NCI-H2171 (cell line): ENCODE results near the gene FAXDC2.

Experiments
- DNase-seq: peaks from one replicate; lab custom pipeline; 2025; lab: John Stamatoyannopoulos, UW

FAXDC2 gene

DNA sequence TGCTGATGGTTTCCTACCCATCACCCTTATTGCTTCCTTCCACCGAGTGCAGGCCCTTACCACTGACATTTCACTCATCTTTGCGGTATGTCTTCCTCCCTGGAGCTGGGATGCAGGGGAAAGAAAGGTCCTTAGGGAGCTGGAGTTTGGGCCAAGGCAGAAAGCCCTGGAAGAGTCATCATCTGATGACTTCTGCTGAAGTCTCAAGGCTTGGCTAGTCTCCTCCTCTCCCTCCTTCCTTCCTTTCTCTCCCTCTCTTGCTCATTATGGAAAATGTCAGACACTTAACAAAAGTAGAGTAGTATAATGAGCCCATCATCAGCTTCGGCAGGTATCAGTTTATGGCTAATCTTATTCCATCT, 55.2 kb downstream of the FAXDC2 start:
- DNase-seq: no peak

DNA sequence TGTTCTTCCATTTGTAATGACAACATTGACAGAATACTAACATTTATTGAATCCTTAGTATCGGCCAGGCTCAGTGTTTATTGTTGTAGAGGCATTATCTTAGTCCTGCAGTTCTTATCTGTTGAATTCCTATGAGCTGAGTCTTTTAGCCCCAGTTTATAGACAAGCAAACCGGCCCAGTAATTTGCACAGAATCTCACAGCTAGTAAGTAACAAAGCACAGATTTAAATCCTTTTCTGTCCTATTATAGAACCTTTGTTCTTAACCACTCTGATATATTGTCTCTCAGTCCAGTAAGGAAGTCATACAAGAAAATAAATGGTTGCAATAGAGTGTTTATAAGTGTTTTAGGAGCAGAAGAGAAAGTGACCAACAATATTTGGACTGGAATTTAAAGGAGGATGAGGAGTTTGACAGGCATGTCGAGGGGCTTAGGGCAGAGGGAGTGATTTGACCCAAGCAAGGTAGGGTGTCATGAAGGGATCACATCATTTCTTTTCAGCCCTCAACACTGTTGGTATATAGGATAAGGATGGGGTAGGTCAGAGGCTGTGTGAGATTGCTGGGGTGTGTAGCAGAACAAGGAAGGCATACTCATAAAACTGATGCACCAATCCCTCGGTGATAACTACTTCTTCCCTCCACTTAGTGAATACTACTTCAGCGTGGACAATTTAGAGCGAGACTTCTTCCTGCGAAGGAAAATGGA, 55.7 kb downstream of the FAXDC2 start:
- no peak for DNase-seq

DNA sequence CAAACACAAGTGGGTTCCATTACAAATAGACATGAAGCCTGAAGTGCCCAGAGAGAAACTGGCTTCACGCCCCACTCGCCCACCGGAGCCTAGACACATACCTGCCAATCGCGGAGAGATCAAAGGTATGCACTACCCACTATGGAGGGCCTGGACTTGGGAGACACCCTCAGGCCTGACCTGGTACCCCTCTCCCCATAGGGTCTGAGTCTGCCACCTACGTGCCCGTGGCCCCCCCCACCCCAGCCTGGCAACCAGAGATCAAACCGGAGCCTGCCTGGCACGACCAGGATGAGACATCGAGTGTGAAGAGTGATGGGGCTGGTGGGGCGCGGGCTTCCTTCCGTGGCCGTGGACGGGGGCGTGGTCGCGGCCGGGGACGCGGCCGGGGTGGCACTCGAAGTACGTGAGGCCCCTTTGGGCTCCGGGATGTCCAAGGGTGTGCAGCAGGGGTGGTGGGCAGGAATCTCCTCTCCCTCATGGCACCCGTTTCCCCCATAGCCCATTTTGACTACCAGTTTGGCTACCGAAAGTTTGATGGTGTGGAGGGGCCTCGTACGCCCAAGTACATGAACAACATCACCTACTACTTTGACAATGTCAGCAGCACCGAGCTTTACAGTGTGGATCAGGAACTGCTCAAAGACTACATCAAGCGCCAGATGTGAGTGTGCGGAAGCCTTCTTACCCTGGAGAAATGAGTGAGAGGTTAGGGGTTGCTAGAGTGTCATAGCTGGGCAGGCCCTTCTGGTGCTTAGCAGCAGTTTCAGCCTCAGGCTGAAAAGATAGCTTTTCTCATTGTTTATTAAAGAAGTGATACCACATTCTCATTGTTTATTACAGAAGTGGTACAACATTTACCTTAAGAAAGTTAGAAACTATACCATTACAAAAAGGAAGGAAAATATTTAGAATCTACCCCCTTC, 56.5 kb downstream of the FAXDC2 start:
- no peak for DNase-seq

DNA sequence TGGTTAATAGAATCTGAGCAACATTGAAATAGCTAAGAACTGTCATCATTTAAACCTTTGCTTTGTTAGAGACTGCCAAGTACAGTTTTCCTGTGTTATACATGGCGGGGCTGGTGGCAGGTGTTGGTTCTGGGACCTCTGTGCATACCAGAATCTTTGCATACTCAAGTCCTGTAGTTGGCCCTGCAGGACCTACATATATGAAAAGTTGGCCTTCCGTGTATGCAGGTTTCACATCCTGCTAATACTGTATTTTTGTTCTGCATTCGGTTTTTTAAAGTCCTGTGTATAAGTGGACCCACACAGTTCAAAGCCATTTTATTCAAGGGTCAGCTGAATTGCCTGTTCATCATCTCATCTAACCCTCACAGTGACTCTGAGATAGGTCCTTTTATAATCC, 58.9 kb downstream of the FAXDC2 start:
- no peak for DNase-seq

DNA sequence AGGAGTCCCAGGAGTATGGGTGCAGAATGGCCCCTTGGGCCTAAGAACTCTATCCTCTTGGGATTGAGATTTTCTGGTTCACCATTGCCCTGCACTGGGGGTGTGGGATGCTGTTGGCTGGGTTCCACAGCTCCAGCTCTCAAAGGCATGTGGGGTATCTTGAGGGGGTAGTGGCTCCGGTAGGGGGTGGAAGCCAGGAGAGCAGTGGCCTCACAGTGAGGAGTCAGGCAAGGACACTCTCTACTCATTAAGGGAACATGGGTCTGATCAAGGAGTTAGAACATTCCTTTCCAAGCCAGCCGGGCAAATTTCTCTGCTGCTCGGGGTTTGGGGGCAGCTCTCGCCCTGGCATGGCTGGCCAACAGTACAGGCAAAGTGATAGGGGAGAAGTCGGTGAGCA, 62.2 kb downstream of the FAXDC2 start:
- no peak for DNase-seq

DNA sequence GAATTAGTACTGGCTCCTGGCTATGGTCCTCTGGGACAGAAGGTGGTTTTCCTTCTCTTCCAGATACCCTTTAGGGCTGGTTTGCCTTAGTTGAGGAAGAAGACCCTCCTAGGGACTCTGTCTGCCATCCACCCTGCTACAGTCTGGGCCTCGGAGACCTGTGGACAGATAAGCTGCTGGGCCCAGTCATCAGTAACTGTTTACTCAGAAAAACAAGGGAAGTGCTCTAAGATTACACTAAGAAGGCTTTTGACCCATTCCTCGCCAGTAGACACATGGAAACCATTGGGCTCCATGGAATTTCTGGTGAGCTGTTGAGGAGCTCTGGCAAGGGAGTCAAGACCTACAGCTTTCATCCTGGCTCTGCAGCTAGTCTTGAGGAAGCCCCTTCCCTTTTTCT, 64.0 kb downstream of the FAXDC2 start:
- no peak for DNase-seq

DNA sequence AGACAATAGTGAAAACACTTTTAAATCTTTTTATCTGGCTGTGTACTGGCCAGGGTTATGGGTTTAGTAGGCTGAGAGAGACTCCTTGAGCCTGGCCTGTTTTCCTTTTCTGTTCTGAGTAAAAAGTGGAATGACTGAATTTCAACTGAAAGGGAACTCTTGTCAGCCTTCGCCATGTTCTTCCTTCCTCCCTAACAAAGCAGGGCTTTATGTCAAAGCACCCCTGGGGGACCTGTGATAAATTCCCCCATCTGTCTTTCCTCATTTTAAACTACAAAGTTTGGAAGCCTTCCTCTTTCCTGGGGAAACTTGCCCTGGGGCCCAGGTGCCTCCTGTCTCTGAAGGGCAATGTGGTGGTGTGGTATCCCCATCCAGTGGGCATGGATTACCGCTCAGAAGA, 65.5 kb downstream of the FAXDC2 start:
- no peak for DNase-seq

DNA sequence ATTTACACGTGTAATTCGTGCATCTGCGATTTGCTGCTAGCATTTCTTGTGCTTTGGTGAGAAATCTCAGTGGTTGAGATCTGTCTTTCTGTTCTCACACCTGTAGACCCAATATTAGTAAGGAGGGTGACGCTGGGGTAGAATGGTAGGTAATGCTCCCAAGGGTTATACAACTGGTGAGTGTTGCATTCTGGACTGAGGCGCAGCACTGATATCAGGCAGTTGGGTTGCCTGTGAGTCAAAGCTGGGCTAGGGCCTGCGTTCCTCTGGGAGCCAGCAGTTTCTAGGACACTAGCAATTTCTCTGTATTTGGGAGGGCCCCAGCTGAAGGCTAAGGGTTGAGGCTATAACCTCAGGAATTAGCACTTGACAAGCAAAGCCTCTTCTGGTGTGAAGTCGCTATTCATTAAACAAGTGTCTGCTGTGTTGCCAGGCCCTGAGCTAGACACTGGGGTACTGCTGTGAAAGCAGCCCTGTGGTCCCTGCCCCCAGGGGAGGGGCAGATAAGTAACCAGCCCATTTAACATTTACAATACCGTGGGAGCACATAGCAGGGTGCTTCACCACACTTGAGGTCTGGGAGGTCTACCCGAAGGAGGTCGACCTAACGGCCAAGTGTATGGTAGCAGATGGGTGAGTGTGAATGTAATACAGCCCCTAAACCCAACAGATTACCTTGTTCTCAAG, 66.5 kb downstream of the FAXDC2 start:
- DNase-seq: no peak

DNA sequence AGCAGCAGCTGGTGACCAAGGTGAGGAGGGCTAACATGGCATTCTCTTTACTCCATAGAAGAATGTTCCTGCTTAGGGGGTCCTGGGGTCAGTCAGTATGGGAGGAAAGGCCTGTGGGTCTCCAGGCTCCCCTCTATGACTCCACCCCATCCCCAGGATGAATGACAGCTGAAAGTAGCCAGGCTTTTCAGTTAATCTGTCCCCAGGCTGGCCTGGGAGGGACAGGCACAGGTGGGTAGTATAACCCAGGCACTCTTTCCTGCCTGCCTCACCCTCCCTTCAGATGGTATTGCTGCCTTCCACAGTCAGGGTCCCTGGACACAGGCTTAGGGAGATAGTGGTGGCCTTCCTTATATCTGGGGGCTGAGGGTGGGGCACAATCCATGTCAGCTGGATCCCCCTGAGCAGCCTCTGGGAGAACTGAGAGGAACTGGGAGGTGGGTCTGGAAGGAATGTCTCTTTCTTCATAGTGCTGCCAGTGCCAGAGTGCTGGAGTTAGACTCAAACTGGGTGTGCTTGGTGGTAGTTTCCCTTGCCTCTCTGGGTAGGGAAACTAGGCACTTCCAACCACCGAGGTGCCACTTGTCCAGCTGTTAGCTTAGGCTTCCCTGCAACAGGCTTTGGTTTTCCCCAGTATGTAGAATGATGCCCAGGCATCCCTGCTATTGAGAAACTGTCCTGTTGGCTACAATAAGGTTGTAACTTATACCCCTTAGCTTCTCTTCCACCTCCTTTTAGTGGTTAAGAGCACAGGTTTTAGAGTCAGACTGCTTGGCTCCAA, 67.4 kb downstream of the FAXDC2 start:
- DNase-seq: no peak

DNA sequence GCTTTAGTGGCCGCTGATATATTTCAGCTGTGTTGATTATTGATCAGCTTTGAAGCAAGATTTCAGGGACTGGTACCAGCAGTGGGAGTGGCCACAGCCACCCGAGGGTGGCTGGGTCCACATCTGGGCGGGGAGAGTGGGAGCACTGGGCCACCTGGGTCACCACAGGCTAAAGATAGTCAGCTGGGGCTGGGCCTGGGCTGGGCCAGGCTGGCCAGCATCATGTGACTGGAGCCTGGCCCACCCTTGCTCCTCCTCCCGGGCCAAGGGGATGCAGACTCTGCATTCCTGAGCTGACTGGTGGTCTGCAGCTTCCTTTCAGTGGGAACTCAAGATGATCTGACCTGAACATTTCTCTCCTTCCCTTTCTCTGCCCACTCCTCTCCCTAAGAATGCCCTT, 68.1 kb downstream of the FAXDC2 start:
- no peak for DNase-seq

DNA sequence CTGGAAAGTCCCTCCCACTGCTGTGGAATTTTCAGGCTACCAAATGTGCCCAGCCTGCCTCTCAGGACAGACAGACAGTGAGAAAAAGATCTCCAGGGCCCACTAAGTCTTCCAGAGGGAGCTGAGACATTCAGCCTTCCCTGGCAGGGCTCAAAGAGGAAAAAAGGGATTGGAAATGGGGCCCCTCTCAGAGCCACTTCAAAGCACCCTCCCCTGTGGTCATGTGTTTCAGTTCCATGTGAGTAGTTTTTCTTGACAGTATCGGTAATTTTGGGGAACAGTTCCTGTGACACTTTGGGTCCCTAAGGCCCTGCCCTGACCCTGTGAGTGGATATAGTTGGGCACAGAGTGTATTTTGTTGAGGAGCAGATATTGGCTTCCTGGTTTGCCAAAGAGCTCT, 70.3 kb downstream of the FAXDC2 start:
- DNase-seq: no peak

DNA sequence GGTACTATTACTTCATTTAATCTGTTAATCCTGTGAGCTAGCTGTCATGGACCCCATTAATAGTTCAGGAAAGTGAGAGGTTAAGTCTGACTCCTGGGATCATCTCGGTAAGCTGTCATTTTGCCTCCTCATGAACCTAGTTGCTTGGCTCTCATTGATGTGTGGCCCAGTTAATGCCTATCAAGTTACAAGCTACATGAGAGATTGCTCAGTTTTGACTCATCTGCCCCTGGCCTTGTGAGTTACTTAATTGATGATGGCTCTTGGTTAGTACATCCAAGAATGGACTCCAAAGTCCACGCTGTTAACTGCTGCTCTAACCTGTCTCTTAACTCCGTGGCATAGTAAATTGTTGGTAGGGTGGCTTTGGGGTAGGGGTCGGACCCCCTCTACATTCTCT, 71.3 kb downstream of the FAXDC2 start:
- no peak for DNase-seq

DNA sequence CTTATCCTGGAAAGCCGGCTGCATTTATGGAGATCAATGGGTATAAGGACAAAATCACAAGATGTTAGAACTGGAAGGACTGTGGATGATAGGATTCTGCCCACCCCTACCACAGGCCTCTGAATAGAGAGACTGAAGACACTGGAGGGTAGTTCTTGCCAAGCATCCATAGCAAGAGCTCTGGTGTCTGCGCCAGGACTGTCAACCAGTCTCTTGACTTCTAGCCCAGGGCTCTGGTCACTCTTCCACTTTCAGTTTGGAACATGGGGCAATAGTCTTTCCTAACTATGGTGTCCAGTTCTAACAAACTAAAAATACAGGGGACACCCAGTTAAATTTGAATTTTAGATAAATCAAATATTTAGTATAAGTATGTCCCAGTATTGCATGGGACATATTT, 71.9 kb downstream of the FAXDC2 start:
- DNase-seq: no peak

DNA sequence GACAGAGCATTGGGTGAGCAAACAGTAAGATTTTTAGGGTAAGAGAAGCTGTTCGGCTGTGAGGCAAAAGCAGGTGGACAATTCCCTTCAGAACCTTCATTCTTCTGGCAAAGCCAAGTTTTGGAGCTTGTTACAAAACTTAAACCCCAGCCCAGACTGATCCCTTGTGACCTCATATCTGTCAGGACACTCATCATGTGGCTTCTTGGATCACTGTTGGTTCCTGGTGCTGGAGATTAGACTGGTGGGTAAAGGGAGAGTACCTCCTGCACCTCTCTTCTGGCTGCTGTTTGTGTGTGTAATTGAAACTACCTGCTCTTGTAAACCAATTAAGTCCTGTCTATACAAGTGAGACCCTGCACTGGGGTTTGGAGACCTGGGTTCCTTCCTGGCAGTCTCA, 74.2 kb downstream of the FAXDC2 start:
- no peak for DNase-seq

DNA sequence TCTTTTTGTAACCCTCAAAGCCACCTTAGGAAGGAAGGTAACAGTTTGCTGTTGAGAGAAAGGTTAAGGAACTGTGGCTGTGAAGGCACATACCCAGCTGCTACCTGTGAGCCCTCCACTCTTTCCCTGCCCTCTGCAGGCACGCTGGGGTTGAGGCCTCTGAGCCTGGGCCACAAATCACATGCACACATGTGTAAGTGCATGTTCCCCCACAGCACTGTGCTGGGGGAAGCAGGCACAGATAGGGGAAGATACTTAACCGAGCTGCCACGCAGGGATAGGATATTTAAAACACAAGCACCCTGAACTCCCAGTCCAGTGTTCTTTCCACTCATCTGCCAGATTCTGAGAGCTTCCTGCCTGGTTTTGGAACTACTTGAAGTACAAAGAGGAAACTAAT, 77.1 kb downstream of the FAXDC2 start:
- DNase-seq: no peak

DNA sequence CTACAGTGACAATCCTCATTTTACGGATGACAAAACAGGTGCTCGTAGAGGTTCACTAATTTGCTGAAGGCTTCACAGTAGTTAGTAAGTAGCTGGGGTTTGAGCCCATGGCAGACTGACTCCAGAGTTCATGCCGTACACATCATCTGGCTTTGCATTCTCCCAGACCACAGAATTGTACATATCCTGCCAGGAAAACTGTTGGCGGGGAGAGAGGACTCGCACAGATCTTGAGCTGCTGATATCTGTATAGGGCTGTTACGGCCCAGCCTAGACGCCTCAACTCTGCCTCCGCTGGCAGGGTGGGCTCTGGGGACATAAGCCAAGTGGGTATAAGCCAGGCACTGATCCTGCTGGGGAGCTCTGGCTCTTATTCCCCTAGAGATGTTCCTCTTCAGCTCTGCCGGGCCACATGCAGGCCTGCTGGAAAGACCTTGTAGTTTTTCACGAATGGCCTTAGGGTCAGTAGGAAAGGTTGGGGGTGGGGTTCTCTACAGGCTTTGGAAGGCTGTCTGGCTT, 79.0 kb downstream of the FAXDC2 start:
- no peak for DNase-seq

DNA sequence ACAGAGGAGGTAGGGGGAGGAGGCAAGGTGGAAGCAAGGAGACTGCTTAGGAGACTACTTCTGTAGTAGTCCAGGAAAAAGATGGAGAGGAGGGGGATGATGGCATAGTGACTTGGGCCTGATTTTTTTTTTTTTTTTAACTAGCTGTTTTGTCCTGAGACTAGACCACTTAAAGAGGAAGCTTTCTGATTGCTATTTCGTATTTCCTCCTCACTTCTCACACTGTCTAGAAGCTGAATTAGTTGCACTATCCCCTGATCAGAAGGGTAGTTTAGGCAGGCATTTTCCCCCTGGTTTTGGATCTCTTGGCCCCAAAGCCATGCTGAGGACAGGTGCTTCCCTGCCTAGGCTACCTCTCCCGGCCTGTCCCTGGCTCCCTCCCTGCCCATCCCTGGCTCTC, 80.3 kb downstream of the FAXDC2 start:
- no peak for DNase-seq
